ENCODE data around the gene TTLL10. TPM values are rescaled to one million over a fixed set of nuclear protein-coding genes. Genes with fewer than 3 reads are reported as not detected.
"Not testable (repeated sequence)": the region's sequence is repeated elsewhere in the genome, so short reads cannot be mapped to it uniquely, and the experiment has no call there.

Gene TTLL10
- total RNA-seq, 1 donor from 2014 or later = not detected

DNA sequence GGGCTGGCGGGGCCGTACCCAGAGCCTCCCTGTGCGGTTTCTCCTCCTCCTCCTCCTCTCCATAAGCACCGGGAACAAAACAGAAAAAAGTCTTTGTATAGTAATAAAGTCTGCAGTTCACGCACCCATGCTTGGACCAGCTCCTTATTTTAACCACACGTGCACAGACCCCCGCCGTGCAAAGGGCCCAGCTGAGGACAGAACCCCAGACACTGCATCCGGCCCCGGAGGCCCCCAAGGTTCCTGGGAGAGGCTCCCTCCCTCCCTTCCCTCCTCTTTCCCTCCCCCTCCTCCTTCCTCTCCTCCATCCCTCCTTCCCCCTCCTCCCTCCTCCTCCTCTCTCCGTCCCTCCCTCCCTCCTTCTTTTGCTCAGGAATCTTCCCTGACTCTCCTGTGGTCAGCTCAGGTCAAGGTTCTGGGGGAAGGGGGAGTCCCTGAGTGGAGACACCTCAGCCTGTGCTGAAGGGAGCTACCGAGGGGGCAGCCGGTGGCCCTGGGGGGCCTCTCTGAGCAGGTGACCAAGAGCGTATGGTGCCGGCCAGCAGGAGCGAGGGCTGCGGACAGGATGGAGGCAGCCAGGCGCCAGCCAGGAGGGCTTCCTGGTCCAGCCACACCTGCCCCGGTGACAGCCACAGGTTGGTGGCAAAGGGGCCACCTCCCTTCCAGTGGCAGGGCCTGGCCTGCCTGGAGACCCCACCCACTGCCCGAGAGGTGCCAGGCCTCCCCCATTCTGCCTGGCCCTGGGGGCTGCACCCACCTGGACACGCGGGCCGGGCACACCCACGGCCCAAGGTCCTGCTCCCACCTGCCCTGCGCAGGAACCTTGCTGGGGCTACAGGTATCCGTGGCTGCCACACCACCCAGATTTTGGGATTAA is 3.2 kb upstream of the TTLL10 start:
- Histone ChIP-seq H3K4me3 (no peak overlapping the region), H3K4me1 (peaks cover 2% of the 10 kb centered on the region), H3K9me3 (no peaks in the 10 kb centered on the region), H3K27ac (no peak overlapping the region), H3K36me3 (no peaks in the 10 kb centered on the region), H3K27me3 (peaks cover 51% of the 10 kb centered on the region)
- DNase-seq = no peak
- TF ChIP-seq, protein P1, sequence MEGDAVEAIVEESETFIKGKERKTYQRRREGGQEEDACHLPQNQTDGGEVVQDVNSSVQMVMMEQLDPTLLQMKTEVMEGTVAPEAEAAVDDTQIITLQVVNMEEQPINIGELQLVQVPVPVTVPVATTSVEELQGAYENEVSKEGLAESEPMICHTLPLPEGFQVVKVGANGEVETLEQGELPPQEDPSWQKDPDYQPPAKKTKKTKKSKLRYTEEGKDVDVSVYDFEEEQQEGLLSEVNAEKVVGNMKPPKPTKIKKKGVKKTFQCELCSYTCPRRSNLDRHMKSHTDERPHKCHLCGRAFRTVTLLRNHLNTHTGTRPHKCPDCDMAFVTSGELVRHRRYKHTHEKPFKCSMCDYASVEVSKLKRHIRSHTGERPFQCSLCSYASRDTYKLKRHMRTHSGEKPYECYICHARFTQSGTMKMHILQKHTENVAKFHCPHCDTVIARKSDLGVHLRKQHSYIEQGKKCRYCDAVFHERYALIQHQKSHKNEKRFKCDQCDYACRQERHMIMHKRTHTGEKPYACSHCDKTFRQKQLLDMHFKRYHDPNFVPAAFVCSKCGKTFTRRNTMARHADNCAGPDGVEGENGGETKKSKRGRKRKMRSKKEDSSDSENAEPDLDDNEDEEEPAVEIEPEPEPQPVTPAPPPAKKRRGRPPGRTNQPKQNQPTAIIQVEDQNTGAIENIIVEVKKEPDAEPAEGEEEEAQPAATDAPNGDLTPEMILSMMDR (IDR thresholded peaks at IDR 0.05) = no peak
- intact Hi-C loops (cut with DNase I) = no loop called here
- no peak for ATAC-seq

DNA sequence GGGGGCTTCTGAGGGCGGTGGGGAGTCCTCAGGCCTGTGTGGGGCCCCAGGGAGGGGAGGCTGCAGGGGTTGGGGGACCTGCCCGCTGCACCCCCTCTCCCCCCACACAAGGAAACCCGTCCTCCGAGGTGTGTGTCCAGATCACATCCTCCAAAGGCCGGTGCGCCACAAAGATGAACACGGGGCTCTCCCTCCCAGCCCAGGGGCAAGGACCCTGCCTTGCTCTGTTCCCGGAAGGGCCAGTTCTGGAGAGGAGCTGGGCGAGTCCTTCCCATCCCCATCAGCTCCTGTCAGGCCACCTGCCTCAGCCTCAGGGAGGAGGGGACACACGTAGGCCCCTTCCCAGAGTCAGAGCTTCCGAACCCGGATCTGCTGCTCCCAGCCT is 2.5 kb upstream of the TTLL10 start:
- Histone ChIP-seq H3K4me1 (no peaks in the 10 kb centered on the region), H3K27ac (no peak overlapping the region), H3K36me3 (no peaks in the 10 kb centered on the region), H3K4me3 (no peak overlapping the region), H3K27me3 (peaks cover 51% of the 10 kb centered on the region), H3K9me3 (no peaks in the 10 kb centered on the region)
- intact Hi-C loops (cut with DNase I) = no loop called here
- no peak for DNase-seq
- ATAC-seq = no peak
- TF ChIP-seq, protein P1 (IDR thresholded peaks at IDR 0.05) = no peak

DNA sequence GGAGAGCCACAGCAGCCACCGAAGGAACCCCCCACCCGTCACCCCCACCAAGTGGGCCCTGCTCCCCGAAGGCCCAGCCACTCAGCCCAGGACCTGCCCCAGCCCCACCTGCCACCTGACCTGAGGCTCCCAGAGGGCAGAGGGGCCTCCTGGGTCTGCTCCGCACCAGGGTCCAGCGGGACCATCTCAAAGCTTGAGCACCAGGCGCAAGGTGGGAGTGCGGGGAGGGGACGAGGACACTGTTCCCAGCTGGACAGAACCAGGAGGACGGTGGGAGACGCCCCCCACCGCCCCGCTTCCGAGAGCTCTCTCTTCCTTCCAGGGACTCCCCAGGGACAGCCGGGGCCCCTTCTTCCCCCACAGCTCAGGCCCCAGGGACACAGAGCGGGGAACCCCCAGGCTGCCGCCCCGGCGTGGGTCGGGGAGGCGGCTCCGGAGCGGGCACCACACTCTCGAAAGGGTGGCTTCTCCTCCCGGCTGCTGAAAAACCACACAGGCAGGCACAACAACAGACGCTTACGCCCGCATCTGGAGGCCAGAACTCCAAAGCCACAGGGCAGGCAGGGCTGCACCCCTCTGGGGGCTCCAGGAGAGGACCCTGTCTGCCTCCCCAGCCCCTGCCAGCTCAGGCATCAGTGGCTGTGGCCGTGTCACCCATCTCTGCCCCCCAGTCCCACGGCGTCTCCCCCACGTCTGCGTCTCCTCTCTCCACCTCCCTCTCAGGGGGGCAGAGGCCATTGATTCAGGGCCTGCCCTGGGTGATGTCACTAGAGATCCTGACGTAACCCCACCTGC is 1.9 kb upstream of the TTLL10 start:
- intact Hi-C loops (cut with DNase I) = no loop called here
- H3K27me3 ChIP-seq = peaks cover 51% of the 10 kb centered on the region
- H3K27ac ChIP-seq = no peak overlapping the region
- TF ChIP-seq, protein P1 (IDR thresholded peaks at IDR 0.05) = no peak
- H3K4me3 ChIP-seq = no peak overlapping the region
- ATAC-seq = no peak
- H3K36me3 ChIP-seq = no peaks in the 10 kb centered on the region
- H3K4me1 ChIP-seq = no peaks in the 10 kb centered on the region
- DNase-seq = no peak
- H3K9me3 ChIP-seq = no peaks in the 10 kb centered on the region

DNA sequence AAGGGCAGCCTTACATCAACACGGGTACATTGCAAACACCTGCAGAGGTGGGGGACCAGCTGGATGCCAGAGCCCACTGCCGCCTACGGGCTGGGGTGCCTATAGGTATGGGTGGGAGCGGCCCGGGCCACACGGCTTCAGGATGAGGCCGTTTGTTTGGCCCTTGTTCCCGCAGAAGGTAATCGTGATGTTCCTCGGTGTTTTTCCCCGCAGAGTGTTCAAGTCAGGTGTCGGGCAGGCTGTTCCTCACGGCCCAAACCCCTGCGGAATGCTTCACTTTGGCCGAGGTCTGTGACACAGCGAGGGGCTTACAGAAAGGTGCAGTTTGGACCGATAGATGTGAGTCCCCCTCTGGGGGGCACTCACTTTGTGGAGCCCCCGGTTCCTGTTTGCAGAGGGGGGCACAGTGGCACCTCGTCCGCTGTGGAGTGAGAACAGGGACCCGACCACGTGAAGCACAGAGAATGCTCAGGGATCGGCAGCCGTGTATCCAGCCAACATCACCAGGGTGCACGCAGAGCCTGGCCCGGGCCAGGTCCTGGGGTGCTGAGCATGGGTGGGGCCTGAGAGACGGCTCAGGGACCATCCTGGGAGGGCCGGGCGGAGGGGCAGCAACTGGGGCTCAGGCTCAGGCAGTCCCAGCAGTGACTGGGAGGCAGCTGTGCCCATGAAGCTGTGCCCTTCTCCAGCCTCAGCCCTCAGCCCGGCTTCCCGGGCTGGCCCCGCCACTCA is 453 bp upstream of the TTLL10 start:
- Histone ChIP-seq H3K9me3 (no peaks in the 10 kb centered on the region), H3K4me3 (no peak overlapping the region), H3K4me1 (no peaks in the 10 kb centered on the region), H3K27me3 (peaks cover 51% of the 10 kb centered on the region), H3K27ac (no peak overlapping the region), H3K36me3 (no peaks in the 10 kb centered on the region)
- intact Hi-C loops (cut with DNase I) = no loop called here
- ATAC-seq = no peak
- DNase-seq = no peak
- TF ChIP-seq, protein P1 (IDR thresholded peaks at IDR 0.05) = no peak

DNA sequence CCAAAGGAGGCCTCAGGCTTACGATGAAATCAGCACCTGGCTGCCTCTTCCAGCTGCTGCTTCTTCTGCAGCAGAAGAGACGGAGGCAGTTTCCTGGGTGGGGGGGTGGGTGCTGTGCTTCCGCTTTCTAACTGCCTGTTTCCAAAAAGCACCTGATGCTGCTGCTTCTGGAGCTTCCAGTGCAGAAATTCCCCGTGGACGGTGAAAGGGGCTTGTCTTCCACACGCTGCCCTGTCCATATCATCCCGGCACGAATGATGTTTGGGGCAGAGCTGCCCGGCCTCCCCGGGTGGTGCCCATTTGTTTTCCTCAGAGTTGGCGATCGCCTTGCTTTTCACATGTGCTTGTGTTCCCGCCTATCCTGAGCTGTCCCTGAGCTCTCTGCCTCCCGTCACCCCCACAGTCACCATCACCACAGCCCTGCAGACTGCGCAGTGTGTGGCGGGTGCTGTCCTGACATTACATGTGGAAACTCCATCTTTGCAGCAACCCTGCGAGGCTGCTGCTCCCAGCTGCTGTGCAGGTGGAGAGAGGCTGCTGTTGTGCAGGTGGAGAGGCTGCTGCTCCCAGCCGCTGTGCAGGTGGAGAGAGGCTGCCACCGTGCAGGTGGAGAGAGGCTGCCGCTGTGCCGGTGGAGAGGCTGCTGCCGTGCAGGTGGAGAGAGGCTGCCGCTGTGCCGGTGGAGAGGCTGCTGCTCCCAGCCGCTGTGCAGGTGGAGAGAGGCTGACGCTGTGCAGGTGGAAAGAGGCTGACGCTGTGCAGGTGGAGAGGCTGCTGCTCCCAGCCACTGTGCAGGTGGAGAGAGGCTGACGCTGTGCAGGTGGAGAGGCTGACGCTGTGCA is 1.8 kb downstream of the TTLL10 start:
- TF ChIP-seq, protein P1 (IDR thresholded peaks at IDR 0.05) = no peak
- DNase-seq (no peak), ATAC-seq (no peak)
- no peaks in the 10 kb centered on the region for H3K9me3 ChIP-seq
- no peak overlapping the region for H3K27ac ChIP-seq
- no peak overlapping the region for H3K4me3 ChIP-seq
- intact Hi-C loops (cut with DNase I) = no loop called here
- H3K4me1 ChIP-seq = no peaks in the 10 kb centered on the region
- peaks cover 47% of the 10 kb centered on the region for H3K27me3 ChIP-seq
- H3K36me3 ChIP-seq = no peaks in the 10 kb centered on the region

DNA sequence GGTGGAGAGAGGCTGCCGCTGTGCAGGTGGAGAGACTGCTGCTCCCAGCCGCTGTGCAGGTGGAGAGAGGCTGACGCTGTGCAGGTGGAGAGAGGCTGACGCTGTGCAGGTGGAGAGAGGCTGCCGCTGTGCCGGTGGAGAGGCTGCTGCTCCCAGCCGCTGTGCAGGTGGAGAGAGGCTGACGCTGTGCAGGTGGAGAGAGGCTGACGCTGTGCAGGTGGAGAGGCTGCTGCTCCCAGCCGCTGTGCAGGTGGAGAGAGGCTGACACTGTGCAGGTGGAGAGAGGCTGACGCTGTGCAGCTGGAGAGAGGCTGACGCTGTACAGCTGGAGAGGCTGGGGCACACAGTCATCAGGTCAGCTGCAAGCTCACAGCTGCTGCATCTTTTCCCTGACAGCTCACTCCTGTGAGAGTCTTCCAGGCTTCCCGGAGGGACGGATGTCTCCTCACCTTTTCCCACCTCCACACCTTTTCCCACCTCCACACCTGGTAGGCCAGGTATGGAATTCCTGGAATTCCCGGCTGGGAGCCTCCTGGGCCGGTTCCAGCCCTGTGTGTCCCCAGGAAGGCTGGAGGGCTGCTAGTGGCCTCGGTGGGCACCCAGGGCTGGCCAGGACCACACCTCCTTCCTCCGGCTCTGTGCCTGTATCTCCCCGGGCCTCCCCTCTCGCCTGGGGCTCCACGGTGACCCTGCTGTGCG is 2.5 kb downstream of the TTLL10 start:
- ATAC-seq; H3K9me3 ChIP-seq; H3K4me3 ChIP-seq; H3K36me3 ChIP-seq; intact Hi-C loops (cut with DNase I); H3K27ac ChIP-seq; DNase-seq; H3K4me1 ChIP-seq: not testable (repeated sequence)
- H3K27me3 ChIP-seq = peaks cover 43% of the 10 kb centered on the region
